HG02870 (cell line): ENCODE data around the gene P2RX4.
"Not testable (repeated sequence)": the region's sequence is repeated elsewhere in the genome, so short reads cannot be mapped to it uniquely, and the experiment has no call there.

ENCODE experiments used
- ATAC-seq: cut with Tn5 transposase; IDR thresholded peaks from one replicate; pipeline ENCODE4 v1.9.1; 2021; ENCODE audit warnings: mild to moderate bottlenecking, moderate library complexity; ENCODE audit not compliant: unreplicated experiment

Gene P2RX4

GRCh38 chr12:121240484-121241101, 30.7 kb downstream of the P2RX4 start:
- ATAC-seq: no peak

- ATAC-seq: no peak
These were observed 31.4 kb downstream of the P2RX4 start for GRCh38 chr12:121241156-121241970.

GRCh38 chr12:121245031-121245430, 35.1 kb downstream of the P2RX4 start:
- no peak for ATAC-seq

GRCh38 chr12:121245951-121246350, 36.0 kb downstream of the P2RX4 start:
- ATAC-seq: no peak

GRCh38 chr12:121246893-121247557, 37.1 kb downstream of the P2RX4 start:
- no peak for ATAC-seq

- peak; percentile 79 for ATAC-seq
These were observed 38.7 kb downstream of the P2RX4 start for GRCh38 chr12:121248622-121249021.

GRCh38 chr12:121250359-121250758, 40.4 kb downstream of the P2RX4 start:
- ATAC-seq: no peak

GRCh38 chr12:121251838-121252237, 41.9 kb downstream of the P2RX4 start:
- no peak for ATAC-seq

GRCh38 chr12:121252712-121253345, 42.9 kb downstream of the P2RX4 start:
- ATAC-seq: no peak

- no peak for ATAC-seq
These were observed 43.9 kb downstream of the P2RX4 start for GRCh38 chr12:121253638-121254335.

- no peak for ATAC-seq
These were observed 45.5 kb downstream of the P2RX4 start for GRCh38 chr12:121255433-121255832.

GRCh38 chr12:121257704-121258449, 47.9 kb downstream of the P2RX4 start:
- not testable (repeated sequence) for ATAC-seq

GRCh38 chr12:121259074-121259473, 49.1 kb downstream of the P2RX4 start:
- no peak for ATAC-seq

- no peak for ATAC-seq
These were observed 50.2 kb downstream of the P2RX4 start for GRCh38 chr12:121260091-121260490.

- no peak for ATAC-seq
These were observed 51.5 kb downstream of the P2RX4 start for GRCh38 chr12:121261398-121261797.

GRCh38 chr12:121263206-121263935, 53.4 kb downstream of the P2RX4 start:
- ATAC-seq: no peak

- no peak for ATAC-seq
These were observed 54.2 kb downstream of the P2RX4 start for GRCh38 chr12:121264135-121264534.

GRCh38 chr12:121264951-121265515, 55.1 kb downstream of the P2RX4 start:
- no peak for ATAC-seq

GRCh38 chr12:121267822-121268221, 57.9 kb downstream of the P2RX4 start:
- no peak for ATAC-seq
